Activated T-helper 1 cell treated with anti-CD3 and anti-CD28 coated beads, Interleukin-12 subunit alpha, Interleukin-12 subunit beta, Interleukin-2, Interleukin-4 antibody, amounts not matched to agents 30 ng/mL and 10 ng/mL and 1 ng/mL, durations not matched to agents 14 hours and 24 hours and 36 hours (primary cell): Measurements from ENCODE around the gene GPHN. TPM values are rescaled to one million over a fixed set of nuclear protein-coding genes. Genes with fewer than 3 reads are reported as not detected.
"Not testable (repeated sequence)": the region's sequence is repeated elsewhere in the genome, so short reads cannot be mapped to it uniquely, and the experiment has no call there.

ENCODE experiments used
- DNase-seq: peaks from one replicate; pipeline ENCODE4 v3.0.0; 2021; ENCODE audit warnings: low spot score
- H3K27ac Mint-ChIP-seq: one replicate; pipeline ENCODE4 v1.8.0; 2021; ENCODE audit warnings: mild to moderate bottlenecking, mixed read lengths
- H3K27me3 Mint-ChIP-seq: one replicate; pipeline ENCODE4 v1.8.0; 2022; ENCODE audit warnings: mild to moderate bottlenecking, moderate library complexity, mixed read lengths; ENCODE audit not compliant: insufficient read depth
- H3K36me3 Mint-ChIP-seq: one replicate; pipeline ENCODE4 v1.8.0; 2021; ENCODE audit warnings: low read depth, mixed read lengths
- H3K4me1 Mint-ChIP-seq: one replicate; pipeline ENCODE4 v1.8.0; 2021; ENCODE audit warnings: low read depth, mixed read lengths
- H3K4me3 Mint-ChIP-seq: one replicate; pipeline ENCODE4 v1.8.0; 2021; ENCODE audit warnings: mild to moderate bottlenecking, moderate library complexity, mixed read lengths
- H3K9me3 Mint-ChIP-seq: one replicate; pipeline ENCODE4 v1.8.0; 2021; ENCODE audit warnings: mixed read lengths
- intact Hi-C: fragments of 100-400 bp; cut with micrococcal nuclease; formaldehyde crosslinking; loops from one replicate; pipeline ENCODE4 v1.15.1; 2024
- total RNA-seq: library from RNA; stranded (reverse); gene quantifications from 2 replicates; pipeline ENCODE4 v1.2.3, GENCODE V29; 2022

The GPHN gene
- total RNA-seq, 1 donor from 2014 or later, result 38.5 TPM

GRCh38 chr14:66716227-66716626, 208.3 kb downstream of the GPHN start:
- Mint-ChIP-seq H3K9me3 (peaks cover 15% of the 10 kb centered on the region), H3K4me3 (no peak overlapping the region), H3K27me3 (no peaks in the 10 kb centered on the region), H3K36me3 (peaks cover 12% of the 10 kb centered on the region), H3K27ac (no peak overlapping the region), H3K4me1 (peaks cover 48% of the 10 kb centered on the region)
- no peak for DNase-seq
- intact Hi-C loops, result no loop called here

DNA sequence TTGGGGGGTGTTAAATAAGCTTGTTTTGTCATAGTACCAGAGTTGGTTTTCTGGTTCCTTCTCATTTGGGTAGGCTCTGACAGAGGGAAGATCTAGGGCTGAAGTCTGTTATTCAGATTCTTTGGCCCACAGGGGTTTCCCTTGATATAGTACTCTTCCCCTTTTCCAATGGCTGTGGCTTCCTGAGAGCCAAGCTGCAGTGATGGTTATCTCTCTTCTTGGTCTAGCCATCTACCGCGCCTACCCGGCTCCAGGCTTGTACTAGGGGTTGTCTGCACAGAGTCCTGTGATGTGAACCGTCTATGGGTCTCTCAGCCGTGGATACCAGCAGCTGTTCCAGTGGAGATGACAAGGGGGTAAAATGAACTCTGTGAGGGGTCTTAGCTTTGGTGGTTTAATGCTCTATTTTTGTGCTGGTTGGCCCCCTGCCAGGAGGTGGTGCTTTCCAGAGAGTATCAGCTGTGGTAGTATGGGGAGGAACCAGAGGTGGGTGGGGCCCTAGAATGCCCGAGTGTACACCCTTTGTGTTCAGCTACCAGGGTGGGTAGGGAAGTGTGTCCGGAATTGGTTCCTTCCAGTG, 209.7 kb downstream of the GPHN start:
- H3K36me3 Mint-ChIP-seq, result peaks cover 8% of the 10 kb centered on the region
- intact Hi-C loops, result no loop called here
- no peak overlapping the region for H3K27ac Mint-ChIP-seq
- peaks cover 11% of the 10 kb centered on the region for H3K9me3 Mint-ChIP-seq
- no peak for DNase-seq
- no peaks in the 10 kb centered on the region for H3K27me3 Mint-ChIP-seq
- H3K4me1 Mint-ChIP-seq, result peaks cover 50% of the 10 kb centered on the region
- H3K4me3 Mint-ChIP-seq, result no peak overlapping the region

- no peak overlapping the region for H3K27ac Mint-ChIP-seq
- intact Hi-C loops, result no loop called here
- no peak overlapping the region for H3K4me3 Mint-ChIP-seq
- H3K27me3 Mint-ChIP-seq, result peaks cover 2% of the 10 kb centered on the region
- peaks cover 6% of the 10 kb centered on the region for H3K4me1 Mint-ChIP-seq
- no peak for DNase-seq
- peaks cover 29% of the 10 kb centered on the region for H3K9me3 Mint-ChIP-seq
- peaks cover 5% of the 10 kb centered on the region for H3K36me3 Mint-ChIP-seq
Measured at GRCh38 chr14:66724996-66725395, 217.0 kb downstream of the GPHN start.

- intact Hi-C loops, H3K36me3 Mint-ChIP-seq, DNase-seq, H3K4me3 Mint-ChIP-seq, H3K4me1 Mint-ChIP-seq, H3K27me3 Mint-ChIP-seq, H3K27ac Mint-ChIP-seq: not testable (repeated sequence)
- H3K9me3 Mint-ChIP-seq, result peaks cover 56% of the 10 kb centered on the region
Measured at GRCh38 chr14:66731298-66731697, 223.4 kb downstream of the GPHN start.

GRCh38 chr14:66735853-66736252, 227.9 kb downstream of the GPHN start:
- intact Hi-C loops, result no loop called here
- Mint-ChIP-seq H3K36me3 (peaks cover 2% of the 10 kb centered on the region), H3K4me3 (no peak overlapping the region), H3K4me1 (no peaks in the 10 kb centered on the region), H3K27ac (no peak overlapping the region), H3K27me3 (no peaks in the 10 kb centered on the region), H3K9me3 (peaks cover 36% of the 10 kb centered on the region)
- DNase-seq, result no peak

DNA sequence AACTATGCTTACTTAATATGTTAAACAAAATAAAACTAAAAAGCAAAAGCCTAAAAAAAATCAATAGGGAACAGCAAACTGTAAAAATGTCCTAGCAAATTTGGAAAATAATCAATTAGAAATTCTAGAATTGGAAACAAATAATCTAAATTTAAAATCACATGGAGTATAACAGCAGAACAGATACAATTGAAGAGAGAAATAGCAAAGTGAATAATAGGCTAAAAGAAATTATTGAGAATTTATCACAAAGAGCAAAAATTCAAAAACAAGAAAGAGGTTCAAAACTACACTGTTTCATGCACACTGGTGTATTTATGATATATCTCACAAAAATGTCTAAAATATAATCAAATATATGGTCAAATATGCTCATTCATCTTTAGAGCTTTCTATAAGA, 231.9 kb downstream of the GPHN start:
- no peak for DNase-seq
- Mint-ChIP-seq H3K36me3 (no peaks in the 10 kb centered on the region), H3K4me3 (no peak overlapping the region), H3K9me3 (peaks cover 13% of the 10 kb centered on the region), H3K27me3 (no peaks in the 10 kb centered on the region), H3K27ac (no peak overlapping the region), H3K4me1 (no peaks in the 10 kb centered on the region)
- intact Hi-C loops, result no loop called here

DNA sequence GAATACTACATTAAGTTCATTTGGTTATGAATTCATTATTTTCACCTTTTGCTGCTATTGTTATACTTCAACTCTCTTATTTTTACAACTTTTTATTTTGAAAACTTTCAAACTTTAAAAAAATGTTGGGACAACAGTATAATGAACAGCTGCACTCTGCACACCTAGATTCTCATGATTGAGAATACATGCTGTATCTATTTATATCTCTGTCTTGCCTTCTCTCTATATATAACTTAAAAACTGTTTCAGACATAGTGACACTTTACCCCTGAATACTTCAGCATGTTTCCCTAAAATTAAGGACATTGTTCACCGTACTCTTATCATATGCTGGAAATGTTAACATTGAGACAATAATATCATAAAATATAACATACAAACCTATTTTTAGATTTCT, 237.1 kb downstream of the GPHN start:
- Mint-ChIP-seq H3K27ac (no peak overlapping the region), H3K27me3 (no peaks in the 10 kb centered on the region), H3K36me3 (no peaks in the 10 kb centered on the region), H3K4me1 (no peaks in the 10 kb centered on the region), H3K9me3 (peaks cover 5% of the 10 kb centered on the region), H3K4me3 (no peak overlapping the region)
- intact Hi-C loops, result loop anchor here (5.0 kb wide), 1 partner anchor 133 kb away; no protein-coding TSS in a partner anchor
- no peak for DNase-seq

DNA sequence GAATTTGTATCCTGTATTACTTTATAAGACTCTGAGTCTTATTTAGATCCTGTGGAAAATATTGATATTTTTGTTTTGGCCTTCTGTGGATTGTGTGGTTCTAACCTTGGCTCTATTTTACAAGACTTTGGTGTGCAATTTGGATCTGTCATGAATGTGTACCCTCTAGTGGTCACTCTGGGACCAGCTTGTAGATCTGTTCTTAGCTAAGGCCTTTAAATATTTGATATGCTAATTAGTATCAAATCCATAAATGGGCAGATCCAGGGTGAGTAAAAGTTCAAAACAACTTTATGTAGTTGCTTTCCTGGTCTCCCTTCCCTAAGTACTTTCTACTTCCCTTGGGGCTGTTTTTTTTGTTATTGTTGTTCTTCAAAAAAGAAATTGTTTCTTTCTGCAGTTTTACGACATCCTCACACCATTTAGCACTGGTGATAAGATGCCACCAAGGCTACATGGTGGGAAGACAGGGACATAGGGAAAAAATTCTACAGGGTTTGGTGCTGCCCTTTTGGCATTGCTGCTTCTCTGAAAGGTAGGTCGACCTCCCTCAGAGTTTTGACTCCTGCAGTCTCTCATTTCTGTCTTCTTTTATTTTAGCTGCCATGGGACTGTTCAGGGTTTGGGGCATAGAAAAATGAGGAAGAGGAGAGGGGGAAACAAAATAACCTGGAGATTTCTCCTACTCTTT, 238.5 kb downstream of the GPHN start:
- H3K36me3 Mint-ChIP-seq, result no peaks in the 10 kb centered on the region
- H3K4me1 Mint-ChIP-seq, result no peaks in the 10 kb centered on the region
- intact Hi-C loops, result loop anchor here (1.0 to 5.0 kb wide), 3 partner anchors 122 to 252 kb away; no protein-coding TSS in a partner anchor
- no peaks in the 10 kb centered on the region for H3K27me3 Mint-ChIP-seq
- H3K9me3 Mint-ChIP-seq, result no peaks in the 10 kb centered on the region
- DNase-seq, result no peak
- H3K27ac Mint-ChIP-seq, result no peak overlapping the region
- H3K4me3 Mint-ChIP-seq, result no peak overlapping the region

DNA sequence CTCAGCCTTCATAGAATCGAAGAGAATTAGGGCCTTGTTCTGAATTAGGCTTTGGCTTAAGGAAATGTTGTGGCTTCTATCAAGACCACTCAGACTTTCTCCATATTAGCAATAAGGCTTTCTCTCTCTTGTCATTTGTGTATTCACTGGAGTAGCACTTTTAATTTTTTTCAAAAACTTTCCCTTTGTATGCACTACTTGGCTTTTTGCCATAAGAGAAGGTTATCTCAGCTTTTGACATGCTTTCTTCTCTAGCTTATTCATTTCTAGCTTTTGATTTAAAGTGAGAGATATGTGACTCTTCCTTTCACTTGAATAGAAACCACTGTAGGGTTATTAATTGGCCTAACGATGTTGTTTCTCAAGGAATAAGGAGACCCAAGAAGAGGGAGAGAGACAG, 244.2 kb downstream of the GPHN start:
- intact Hi-C loops, result no loop called here
- Mint-ChIP-seq H3K4me3 (no peak overlapping the region), H3K27me3 (no peaks in the 10 kb centered on the region), H3K9me3 (no peaks in the 10 kb centered on the region), H3K27ac (no peak overlapping the region), H3K36me3 (no peaks in the 10 kb centered on the region), H3K4me1 (no peaks in the 10 kb centered on the region)
- DNase-seq, result no peak

DNA sequence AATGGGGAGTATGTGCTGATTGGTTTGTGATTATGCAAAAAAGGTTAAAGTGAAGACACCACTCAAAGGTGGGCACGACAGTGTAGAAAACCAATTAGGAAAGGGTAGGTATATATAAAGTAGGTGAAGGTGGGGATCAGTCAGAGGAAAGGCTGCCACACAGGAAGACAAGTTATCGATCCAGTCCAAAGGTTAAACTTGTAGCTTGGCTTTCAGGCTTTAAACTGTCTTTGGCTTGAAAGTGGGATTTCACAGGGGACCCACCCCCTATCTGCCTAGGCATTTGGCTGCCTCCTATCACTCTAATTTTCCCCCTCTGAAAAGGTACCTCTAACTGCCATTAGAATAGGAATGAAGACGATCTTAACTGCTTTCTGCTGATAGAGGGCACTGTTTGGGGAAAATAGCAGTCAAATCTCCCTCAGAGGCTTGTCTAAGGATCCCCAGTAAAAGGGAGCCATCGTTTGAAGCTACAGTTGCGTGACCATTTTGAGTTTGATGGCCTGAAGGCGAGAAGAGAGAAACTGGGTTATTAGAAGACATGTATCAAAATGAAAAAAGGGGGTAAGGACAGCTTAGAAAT, 250.2 kb downstream of the GPHN start:
- no peaks in the 10 kb centered on the region for H3K9me3 Mint-ChIP-seq
- H3K4me3 Mint-ChIP-seq, result no peak overlapping the region
- no peak for DNase-seq
- no peaks in the 10 kb centered on the region for H3K36me3 Mint-ChIP-seq
- intact Hi-C loops, result no loop called here
- H3K27ac Mint-ChIP-seq, result no peak overlapping the region
- H3K27me3 Mint-ChIP-seq, result no peaks in the 10 kb centered on the region
- no peaks in the 10 kb centered on the region for H3K4me1 Mint-ChIP-seq

DNA sequence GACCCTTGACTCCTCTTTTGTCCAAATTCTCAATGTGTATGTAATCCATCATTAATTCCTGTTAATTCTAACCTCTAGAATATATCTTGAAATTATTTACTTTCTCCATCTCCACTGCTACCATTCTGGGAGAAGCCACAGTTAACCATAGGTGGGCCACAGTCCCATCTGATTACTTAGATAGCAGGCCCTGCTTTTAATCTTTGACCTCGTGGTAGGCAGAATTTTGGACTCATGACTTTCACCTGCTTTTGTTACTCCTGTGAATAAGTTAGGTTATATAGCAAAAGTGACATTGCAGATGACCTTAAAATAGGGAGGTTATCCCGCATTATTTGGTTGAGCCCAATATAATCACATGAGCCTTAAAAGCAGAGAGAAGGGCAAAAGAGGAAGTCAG, 264.2 kb downstream of the GPHN start:
- Mint-ChIP-seq H3K36me3 (no peaks in the 10 kb centered on the region), H3K4me1 (no peaks in the 10 kb centered on the region), H3K9me3 (no peaks in the 10 kb centered on the region), H3K27me3 (no peaks in the 10 kb centered on the region), H3K27ac (no peak overlapping the region), H3K4me3 (no peak overlapping the region)
- intact Hi-C loops, result no loop called here
- DNase-seq, result no peak

DNA sequence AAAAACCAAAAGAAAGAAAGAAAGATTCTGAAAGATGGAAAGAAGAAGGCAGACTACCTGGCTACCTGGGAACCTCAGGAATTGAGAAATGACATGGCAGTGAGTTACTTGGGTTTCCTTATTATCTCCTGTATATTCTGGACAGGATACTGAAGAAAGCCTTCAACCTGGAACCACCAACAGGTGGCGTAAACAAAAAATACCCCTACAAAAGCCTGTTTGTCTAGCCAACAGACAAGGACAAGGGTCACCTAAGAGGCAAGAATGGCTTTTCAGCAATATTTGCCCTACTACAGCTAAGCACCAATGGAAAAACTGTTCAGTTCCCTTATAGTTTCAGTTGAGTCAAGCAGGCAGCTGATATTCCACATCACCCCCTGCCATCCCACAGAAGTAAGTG, 274.9 kb downstream of the GPHN start:
- H3K27me3 Mint-ChIP-seq, result no peaks in the 10 kb centered on the region
- DNase-seq, result no peak
- no peaks in the 10 kb centered on the region for H3K36me3 Mint-ChIP-seq
- no peak overlapping the region for H3K27ac Mint-ChIP-seq
- no peak overlapping the region for H3K4me3 Mint-ChIP-seq
- no peaks in the 10 kb centered on the region for H3K4me1 Mint-ChIP-seq
- intact Hi-C loops, result no loop called here
- no peaks in the 10 kb centered on the region for H3K9me3 Mint-ChIP-seq

- Mint-ChIP-seq H3K4me3 (no peak overlapping the region), H3K36me3 (no peaks in the 10 kb centered on the region), H3K4me1 (no peaks in the 10 kb centered on the region), H3K27ac (no peak overlapping the region), H3K9me3 (peaks cover 22% of the 10 kb centered on the region), H3K27me3 (no peaks in the 10 kb centered on the region)
- intact Hi-C loops, result no loop called here
- DNase-seq, result no peak
Measured at GRCh38 chr14:66790101-66790500, 282.2 kb downstream of the GPHN start.
